ENCODE measurements around the gene GALNT3. TPM values are rescaled to one million over a fixed set of nuclear protein-coding genes. Genes with fewer than 3 reads are reported as not detected.

Gene GALNT3
- total RNA-seq, 3 donors from 2014 or later: 1.9 to 2.3 (median 2.0) TPM

DNA sequence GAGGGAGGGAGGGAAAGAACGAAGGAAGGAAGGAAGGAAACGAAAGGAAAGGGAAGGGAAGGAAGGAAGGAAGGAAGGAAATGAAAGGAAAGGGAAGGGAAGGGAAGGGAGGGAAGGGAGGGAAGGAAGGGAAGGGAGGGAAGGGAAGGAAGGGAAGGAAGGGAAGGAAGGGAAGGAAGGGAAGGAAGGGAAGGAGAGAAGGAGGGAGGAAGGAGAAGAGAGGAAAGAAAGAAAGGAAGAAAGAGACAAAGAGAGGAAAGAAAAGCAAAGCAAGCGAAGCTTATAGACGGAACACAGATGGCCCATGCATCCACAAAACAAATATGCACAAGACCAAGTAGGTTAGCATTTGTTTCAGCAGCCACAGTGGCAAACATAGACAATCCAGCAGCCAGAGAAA is 20.4 kb upstream of the GALNT3 start:
- DNase-seq (no peak), ATAC-seq (no peak)
- H3K36me3 Mint-ChIP-seq (ENCODE audit: insufficient read depth): peaks cover 3% of the 10 kb centered on the region
- H3K4me1 Mint-ChIP-seq (ENCODE audit: low read depth): no peaks in the 10 kb centered on the region
- H3K4me3 Mint-ChIP-seq: no peak overlapping the region
- H3K9me3 Mint-ChIP-seq: no peaks in the 10 kb centered on the region
- no peaks in the 10 kb centered on the region for H3K27me3 Mint-ChIP-seq (ENCODE audit: low read depth)

DNA sequence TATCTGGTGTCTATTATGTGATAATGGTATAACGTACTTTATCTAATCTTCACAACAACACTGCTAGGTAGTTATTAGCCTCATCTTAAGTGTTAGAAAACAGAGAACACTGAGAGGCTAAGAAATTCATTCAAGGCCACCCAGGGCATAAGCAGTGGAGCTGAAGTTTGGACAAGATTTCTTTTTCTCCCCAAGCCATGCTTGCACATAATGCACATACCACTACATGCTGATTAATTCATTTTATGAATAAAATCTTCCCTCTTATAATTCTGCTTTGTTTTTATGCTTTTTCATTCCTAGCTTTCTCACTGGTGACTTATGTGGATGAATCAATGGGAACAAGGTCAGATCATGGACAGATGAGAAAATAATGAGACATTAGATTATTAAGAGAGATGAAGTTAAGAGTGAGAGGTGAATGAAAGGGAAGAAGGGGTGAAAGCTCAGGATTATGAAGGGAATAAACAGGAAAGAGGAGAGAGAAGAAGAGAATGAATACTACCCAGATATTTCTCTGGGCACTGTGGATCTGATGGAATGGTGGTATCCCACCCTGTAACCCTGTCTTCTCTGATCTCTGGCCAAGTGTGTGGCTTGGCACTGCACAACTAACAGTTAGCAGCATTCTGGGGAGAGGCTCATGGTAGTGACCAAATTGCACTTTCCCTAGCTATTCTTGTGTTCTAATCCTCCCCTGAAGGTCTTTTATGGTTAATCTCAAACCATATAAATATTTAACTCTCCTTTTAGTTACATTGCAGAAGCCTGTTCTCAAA is 17.7 kb upstream of the GALNT3 start:
- no peaks in the 10 kb centered on the region for H3K9me3 Mint-ChIP-seq
- H3K4me3 Mint-ChIP-seq: no peak overlapping the region
- H3K27me3 Mint-ChIP-seq (ENCODE audit: low read depth): no peaks in the 10 kb centered on the region
- ATAC-seq: no peak
- H3K36me3 Mint-ChIP-seq (ENCODE audit: insufficient read depth): peaks cover 1% of the 10 kb centered on the region
- H3K4me1 Mint-ChIP-seq (ENCODE audit: low read depth): no peaks in the 10 kb centered on the region
- no peak for DNase-seq

DNA sequence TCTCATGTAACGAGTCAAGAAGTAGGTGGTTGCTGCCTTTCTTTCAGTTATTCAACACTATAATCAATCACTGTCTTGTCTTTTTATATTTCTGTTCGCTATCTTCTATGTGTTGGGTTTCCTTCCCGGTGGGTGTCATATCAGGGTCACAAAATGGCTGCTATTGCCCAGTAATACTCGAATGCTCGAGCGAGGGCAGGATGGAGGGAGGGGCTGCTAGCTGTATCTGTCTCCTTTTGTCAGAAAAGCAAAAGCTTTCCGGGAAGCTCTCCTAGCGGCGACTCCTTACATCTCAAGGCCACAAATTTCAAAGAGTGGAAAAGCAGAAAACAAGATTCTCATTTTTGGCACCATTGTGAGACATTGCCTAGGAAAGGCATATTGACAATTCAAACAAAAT is 16.4 kb upstream of the GALNT3 start:
- H3K36me3 Mint-ChIP-seq (ENCODE audit: insufficient read depth): peaks cover 1% of the 10 kb centered on the region
- no peak for ATAC-seq
- no peaks in the 10 kb centered on the region for H3K4me1 Mint-ChIP-seq (ENCODE audit: low read depth)

DNA sequence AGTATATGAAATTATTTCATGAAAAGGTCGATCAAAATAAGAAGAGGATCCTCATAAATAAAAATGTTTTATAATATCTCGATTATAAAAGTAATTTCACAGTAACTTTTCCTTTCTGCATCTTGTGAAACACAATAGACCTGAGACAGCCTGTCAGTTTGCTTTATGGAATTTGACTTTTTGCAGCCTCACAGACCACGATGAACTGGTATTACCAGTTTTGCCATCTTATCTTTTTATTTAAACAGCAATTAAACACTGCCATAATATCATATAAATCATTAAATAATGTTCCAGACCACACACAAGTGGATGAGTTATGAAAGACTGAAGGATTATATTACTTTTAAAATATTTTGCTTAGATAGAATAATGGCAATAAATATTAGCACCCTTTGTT is 10.7 kb upstream of the GALNT3 start:
- ATAC-seq: no peak
- Mint-ChIP-seq H3K4me1 (ENCODE audit: low read depth) (no peaks in the 10 kb centered on the region), H3K36me3 (ENCODE audit: insufficient read depth) (peaks cover 6% of the 10 kb centered on the region), H3K4me3 (no peak overlapping the region), H3K9me3 (no peaks in the 10 kb centered on the region), H3K27me3 (ENCODE audit: low read depth) (no peaks in the 10 kb centered on the region)
- no peak for DNase-seq

More for the DNA sequence above, 16.4 kb upstream of the GALNT3 start:
- DNase-seq: no peak
- no peak overlapping the region for H3K4me3 Mint-ChIP-seq
- no peaks in the 10 kb centered on the region for H3K27me3 Mint-ChIP-seq (ENCODE audit: low read depth)
- H3K9me3 Mint-ChIP-seq: no peaks in the 10 kb centered on the region

DNA sequence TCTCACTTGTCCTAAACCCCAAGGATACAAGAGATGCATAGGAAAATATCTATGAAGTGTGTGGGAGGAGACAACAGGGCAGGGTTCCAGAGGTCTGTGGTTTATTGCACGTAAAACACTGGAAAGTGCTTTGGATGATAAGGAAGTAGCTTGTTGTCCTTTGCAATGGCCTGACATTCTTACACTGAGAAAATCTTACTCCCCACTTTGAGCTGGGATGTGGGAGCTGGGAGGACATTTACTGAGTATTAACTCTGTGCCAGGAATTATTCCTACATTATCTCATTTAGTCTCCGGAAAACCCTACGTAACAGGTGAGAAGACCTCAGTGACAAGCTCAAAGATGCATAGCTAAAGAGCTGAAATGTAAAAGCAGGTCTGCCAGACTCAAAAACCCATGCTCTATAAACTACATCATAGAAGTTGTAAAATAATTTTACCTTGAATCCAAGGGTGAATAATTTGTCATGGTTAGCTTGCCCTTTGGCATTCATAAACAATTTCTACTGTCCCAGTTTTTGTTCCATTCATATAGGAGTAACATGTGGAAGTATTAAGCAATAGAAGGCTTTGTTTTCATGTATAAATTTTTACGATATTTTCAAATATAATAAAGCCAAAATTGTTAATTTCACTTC is 9.2 kb upstream of the GALNT3 start:
- Mint-ChIP-seq H3K9me3 (no peaks in the 10 kb centered on the region), H3K36me3 (ENCODE audit: insufficient read depth) (peaks cover 6% of the 10 kb centered on the region), H3K4me1 (ENCODE audit: low read depth) (no peaks in the 10 kb centered on the region), H3K4me3 (no peak overlapping the region), H3K27me3 (ENCODE audit: low read depth) (no peaks in the 10 kb centered on the region)
- ATAC-seq: no peak
- no peak for DNase-seq

DNA sequence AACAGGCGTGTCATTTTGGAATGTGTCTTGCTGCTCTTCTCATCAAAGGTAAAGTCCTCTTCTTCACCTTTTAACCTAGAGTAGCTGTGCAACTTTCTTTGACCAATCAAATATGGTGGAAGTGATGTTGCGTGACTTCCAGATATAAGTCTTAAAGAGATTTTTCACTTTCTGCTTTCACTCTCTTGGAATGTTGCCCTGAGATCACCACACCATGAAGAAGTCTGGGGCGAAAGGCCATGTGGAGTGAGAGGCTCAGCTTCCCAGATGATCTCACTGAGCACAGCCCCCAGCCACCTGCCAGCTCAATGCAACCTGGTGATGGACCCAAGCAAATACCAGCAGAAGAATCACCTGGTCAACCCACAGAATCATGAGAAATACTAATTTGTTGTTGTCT is 7.1 kb upstream of the GALNT3 start:
- Mint-ChIP-seq H3K27me3 (ENCODE audit: low read depth) (peaks cover 3% of the 10 kb centered on the region), H3K4me1 (ENCODE audit: low read depth) (no peaks in the 10 kb centered on the region), H3K36me3 (ENCODE audit: insufficient read depth) (peaks cover 6% of the 10 kb centered on the region), H3K4me3 (no peak overlapping the region), H3K9me3 (no peaks in the 10 kb centered on the region)
- DNase-seq (no peak), ATAC-seq (no peak)

DNA sequence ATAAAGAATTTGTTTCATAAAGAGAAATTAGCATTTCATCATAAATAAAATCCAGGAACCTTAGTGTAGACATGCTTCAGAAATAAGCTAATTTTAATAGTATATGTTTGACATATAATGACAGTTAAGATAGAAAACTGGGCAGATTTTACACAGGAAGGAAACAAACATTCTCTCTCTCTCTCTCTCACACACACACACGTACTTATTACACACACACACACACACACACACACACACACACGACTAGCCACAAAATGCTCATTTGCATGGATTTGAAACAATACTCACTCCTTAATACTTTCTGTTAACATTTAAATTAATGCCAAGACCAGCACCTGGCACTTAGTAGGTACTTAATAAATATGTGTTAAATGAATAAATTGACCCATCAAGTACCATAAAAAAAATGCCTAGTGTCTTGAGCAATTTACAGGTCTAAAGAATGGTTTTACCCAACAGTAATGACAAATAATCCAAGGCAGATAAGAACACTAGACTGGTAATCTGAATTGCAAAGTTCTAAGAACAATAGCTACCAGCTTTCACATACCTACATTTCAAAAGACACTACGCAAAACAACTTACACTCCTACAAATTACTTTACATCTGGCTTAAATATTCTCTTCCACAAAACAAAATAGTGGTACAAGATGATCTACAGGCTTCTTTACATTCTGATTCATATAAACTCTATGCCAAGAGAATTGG is 2.9 kb upstream of the GALNT3 start:
- ATAC-seq (no peak), DNase-seq (no peak)
- Mint-ChIP-seq H3K27me3 (ENCODE audit: low read depth) (peaks cover 28% of the 10 kb centered on the region), H3K36me3 (ENCODE audit: insufficient read depth) (peaks cover 4% of the 10 kb centered on the region), H3K4me1 (ENCODE audit: low read depth) (peaks cover 21% of the 10 kb centered on the region), H3K9me3 (no peaks in the 10 kb centered on the region), H3K4me3 (no peak overlapping the region)

DNA sequence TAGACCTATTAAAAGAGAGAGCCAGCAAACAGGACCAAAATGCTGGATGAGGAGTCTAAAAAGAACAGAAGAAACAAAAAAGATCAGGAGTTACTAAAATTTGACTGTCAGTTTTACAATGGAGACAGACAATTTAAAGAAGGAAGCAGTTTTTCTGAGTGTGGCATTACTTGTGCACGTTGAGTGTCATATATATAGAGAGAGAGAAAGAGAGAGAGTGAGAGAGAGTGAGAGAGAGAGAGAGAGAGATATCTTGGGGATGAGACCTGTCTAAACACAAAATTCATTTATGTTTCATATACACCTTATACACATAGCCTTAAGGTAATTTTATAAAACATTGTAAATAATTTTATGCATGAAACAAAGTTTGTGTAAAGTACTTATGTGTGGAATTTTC is 2.1 kb upstream of the GALNT3 start:
- Mint-ChIP-seq H3K27me3 (ENCODE audit: low read depth) (peaks cover 31% of the 10 kb centered on the region), H3K36me3 (ENCODE audit: insufficient read depth) (no peaks in the 10 kb centered on the region), H3K9me3 (no peaks in the 10 kb centered on the region), H3K4me3 (no peak overlapping the region), H3K4me1 (ENCODE audit: low read depth) (peaks cover 24% of the 10 kb centered on the region)
- ATAC-seq (no peak), DNase-seq (no peak)

DNA sequence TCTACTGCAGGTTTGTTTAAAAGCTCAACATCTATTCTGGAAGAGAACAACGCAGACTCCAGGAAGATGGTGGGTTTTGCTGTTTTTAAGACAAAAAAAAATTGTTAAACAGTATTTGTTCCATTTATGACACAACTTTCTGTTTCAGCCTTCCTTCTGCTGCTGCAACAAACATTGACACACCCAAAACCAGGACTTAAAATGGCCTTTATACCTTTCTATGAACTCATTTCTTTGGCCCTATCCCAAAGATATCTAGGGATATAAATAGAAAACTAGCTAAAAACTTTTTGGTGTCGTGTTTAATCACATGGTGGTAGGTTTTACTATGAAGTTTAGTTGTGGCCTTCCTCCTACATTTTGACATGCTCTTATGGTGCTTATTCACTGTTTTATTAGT is 964 bp upstream of the GALNT3 start:
- Mint-ChIP-seq H3K4me3 (peak overlapping the region; percentile 88), H3K9me3 (no peaks in the 10 kb centered on the region), H3K4me1 (ENCODE audit: low read depth) (peaks cover 24% of the 10 kb centered on the region), H3K36me3 (ENCODE audit: insufficient read depth) (no peaks in the 10 kb centered on the region), H3K27me3 (ENCODE audit: low read depth) (peaks cover 31% of the 10 kb centered on the region)
- no peak for DNase-seq
- ATAC-seq: no peak

DNA sequence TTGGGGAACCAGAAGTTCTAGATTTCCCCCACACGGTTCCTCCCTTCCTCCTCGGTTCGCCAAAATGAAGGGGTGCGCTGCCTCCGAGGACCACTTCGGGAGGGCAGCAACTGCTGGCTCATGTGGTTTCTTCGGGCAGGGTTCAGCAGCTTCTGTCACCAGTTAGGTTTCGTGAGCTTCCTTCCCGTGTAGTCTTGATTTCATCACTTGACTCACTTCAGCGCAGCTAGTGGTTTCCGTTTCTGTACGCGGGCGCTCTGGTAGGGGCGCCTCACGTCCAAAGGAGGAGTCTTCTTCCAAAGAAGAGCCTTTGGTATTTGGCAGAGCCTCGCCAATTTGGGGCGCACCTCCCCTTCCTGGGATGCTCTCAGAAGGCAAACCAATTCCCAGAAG is 485 bp upstream of the GALNT3 start:
- Mint-ChIP-seq H3K4me3 (peak overlapping the region; percentile 88), H3K4me1 (ENCODE audit: low read depth) (peaks cover 24% of the 10 kb centered on the region), H3K9me3 (no peaks in the 10 kb centered on the region), H3K27me3 (ENCODE audit: low read depth) (peaks cover 31% of the 10 kb centered on the region), H3K36me3 (ENCODE audit: insufficient read depth) (no peaks in the 10 kb centered on the region)
- DNase-seq: peak; percentile 34
- peak; percentile 92 to 95 for ATAC-seq

DNA sequence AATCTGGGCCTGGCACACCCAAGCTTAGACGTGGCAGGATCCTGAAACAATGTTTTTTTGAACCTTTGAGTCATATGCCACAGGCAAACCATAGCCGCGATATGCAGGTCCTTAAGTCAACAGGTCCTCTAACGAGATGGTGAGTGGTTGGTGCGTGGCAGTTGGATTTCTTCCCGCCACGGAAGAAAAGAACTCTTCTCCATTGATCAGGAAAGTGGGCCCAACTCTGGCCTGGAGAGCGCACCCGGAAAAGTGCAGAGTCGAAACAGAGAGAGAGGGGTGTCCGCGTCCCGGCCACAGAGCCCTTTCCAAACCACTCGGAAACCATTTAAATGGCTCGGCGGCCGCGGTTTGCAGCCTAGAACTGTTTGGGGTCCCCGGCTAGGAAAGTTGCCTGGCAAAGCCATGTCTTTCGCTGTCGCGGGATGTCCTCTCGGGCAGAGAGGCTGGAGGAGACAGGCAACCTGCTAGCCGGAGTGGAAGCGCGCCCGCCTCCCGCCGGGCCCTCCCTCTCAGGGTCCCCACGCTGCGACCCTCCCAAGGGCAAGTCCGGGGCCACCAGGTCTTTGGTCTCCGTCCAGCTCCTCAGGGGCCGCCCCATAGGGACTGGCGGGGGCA is 777 bp downstream of the GALNT3 start:
- no peak for ATAC-seq
- DNase-seq: no peak
- Mint-ChIP-seq H3K27me3 (ENCODE audit: low read depth) (peaks cover 31% of the 10 kb centered on the region), H3K36me3 (ENCODE audit: insufficient read depth) (no peaks in the 10 kb centered on the region), H3K4me3 (peak overlapping the region; percentile 88), H3K4me1 (ENCODE audit: low read depth) (peaks cover 24% of the 10 kb centered on the region), H3K9me3 (no peaks in the 10 kb centered on the region)

DNA sequence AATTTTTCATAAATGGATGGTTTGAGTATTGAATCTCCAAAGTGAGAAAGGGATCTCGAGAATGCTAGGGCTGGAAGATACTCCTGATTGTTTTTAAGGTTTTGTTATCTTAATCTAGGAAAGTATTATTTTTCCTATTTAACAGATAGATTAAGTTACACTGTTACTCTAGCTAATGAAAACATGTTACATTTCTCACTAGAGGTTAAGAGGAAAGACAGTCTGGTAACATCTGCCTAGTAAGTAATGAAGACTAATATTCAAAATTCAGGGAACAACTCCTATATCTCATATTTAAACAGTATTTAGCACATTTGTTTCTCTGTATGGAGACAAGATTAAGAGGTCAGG is 2.0 kb downstream of the GALNT3 start:
- Mint-ChIP-seq H3K9me3 (no peaks in the 10 kb centered on the region), H3K4me3 (no peak overlapping the region), H3K27me3 (ENCODE audit: low read depth) (peaks cover 29% of the 10 kb centered on the region), H3K36me3 (ENCODE audit: insufficient read depth) (no peaks in the 10 kb centered on the region), H3K4me1 (ENCODE audit: low read depth) (peaks cover 24% of the 10 kb centered on the region)
- ATAC-seq (no peak), DNase-seq (no peak)

DNA sequence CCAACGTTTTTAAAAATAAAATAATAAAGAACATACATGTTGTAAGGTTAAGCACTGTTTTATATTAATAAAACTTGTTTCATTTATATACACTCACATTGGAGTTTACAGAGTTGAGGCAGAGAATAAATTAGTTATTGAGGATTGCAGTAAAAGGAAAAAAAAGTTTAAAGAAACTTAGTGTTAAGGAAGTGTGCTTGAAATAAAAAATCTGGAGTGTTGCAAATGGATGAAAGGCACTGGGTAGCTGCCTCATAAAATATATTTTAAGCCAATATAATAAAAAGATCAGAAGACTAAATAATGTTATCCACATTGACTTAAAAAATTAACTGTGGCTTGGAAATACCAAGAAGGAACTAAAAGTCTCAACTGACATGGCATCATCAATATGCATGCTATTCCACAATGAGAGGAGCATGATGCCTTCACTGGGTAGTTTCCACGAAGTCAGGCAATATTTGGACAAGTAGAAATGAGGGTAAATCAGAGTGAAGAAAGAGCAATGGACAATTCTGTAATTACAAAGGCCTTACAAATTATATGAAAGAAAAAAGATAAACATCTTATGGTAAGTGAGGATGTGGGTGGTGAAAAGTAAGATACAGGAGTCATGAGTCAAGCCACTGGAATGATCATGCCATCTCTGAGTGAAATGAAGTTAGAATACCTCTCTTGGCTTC is 2.5 kb downstream of the GALNT3 start:
- Mint-ChIP-seq H3K9me3 (no peaks in the 10 kb centered on the region), H3K4me3 (no peak overlapping the region), H3K36me3 (ENCODE audit: insufficient read depth) (no peaks in the 10 kb centered on the region), H3K4me1 (ENCODE audit: low read depth) (peaks cover 24% of the 10 kb centered on the region), H3K27me3 (ENCODE audit: low read depth) (peaks cover 29% of the 10 kb centered on the region)
- ATAC-seq (no peak), DNase-seq (no peak)

DNA sequence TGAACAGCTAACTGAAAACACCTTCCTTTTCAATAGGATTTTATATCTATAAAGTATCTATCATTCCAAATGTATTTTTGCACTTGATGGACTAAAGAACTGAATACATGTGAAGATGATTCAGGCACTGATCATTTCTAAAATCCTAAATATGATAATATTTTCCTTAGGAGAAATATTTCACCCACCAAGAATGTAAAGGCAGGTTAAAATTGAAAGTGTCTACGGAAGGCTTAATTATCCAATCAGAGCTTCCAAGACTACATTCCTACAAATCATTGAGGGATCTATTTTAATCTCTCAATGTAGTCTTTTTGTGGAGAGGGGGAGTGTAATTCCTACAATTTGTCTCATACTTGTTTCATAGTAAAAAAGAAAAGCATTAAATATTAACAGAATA is 3.6 kb downstream of the GALNT3 start:
- Mint-ChIP-seq H3K4me1 (ENCODE audit: low read depth) (peaks cover 20% of the 10 kb centered on the region), H3K4me3 (no peak overlapping the region), H3K36me3 (ENCODE audit: insufficient read depth) (peaks cover 2% of the 10 kb centered on the region), H3K9me3 (no peaks in the 10 kb centered on the region), H3K27me3 (ENCODE audit: low read depth) (peaks cover 24% of the 10 kb centered on the region)
- ATAC-seq (no peak), DNase-seq (no peak)
